Ectodermal cell (in vitro differentiated cells): ENCODE data around the gene ISM2.

Experiments
- H3K27ac ChIP-seq: 2 replicates; pipeline ENCODE4 v1.7.0; 2013; ENCODE audit warnings: mild to moderate bottlenecking, low read depth, low read length; ENCODE audit not compliant: insufficient read depth, poor library complexity, severe bottlenecking
- H3K27me3 ChIP-seq: 2 replicates; pipeline ENCODE4 v1.7.0; 2013; ENCODE audit warnings: mild to moderate bottlenecking, low read length; ENCODE audit not compliant: insufficient read depth, control insufficient read depth, poor library complexity, severe bottlenecking
- H3K36me3 ChIP-seq: one replicate; pipeline ENCODE4 v1.7.0; 2013; ENCODE audit warnings: low read length; ENCODE audit not compliant: control insufficient read depth, insufficient read depth
- H3K4me1 ChIP-seq: one replicate; pipeline ENCODE4 v1.7.0; 2013; ENCODE audit warnings: low read length; ENCODE audit not compliant: control insufficient read depth, insufficient read depth
- H3K4me3 ChIP-seq: 2 replicates; pipeline ENCODE4 v1.7.0; 2013; ENCODE audit warnings: low read depth, low read length, control low read depth; ENCODE audit not compliant: insufficient read depth
- H3K9me3 ChIP-seq: 2 replicates; pipeline ENCODE4 v1.7.0; 2013; ENCODE audit warnings: mild to moderate bottlenecking, low read length, moderate library complexity; ENCODE audit not compliant: control insufficient read depth
- WGBS, 2 experiments: methylation state at CpG; one replicate each; pipeline ENCODE4 v1.1.7; 2013; ENCODE audit warnings: missing lambda C conversion rate in 2 of 2; 5-methylcytosine and 5-hydroxymethylcytosine counted together

The ISM2 gene

GRCh38 chr14:77442196-77442595 lies 56.4 kb downstream of the ISM2 start:
- H3K9me3 ChIP-seq: no peaks in the 10 kb centered on the region
- H3K27me3 ChIP-seq: no peaks in the 10 kb centered on the region
- no peaks in the 10 kb centered on the region for H3K4me1 ChIP-seq
- no peak overlapping the region for H3K4me3 ChIP-seq
- no peak overlapping the region for H3K27ac ChIP-seq
- 93 to 97% methylated on average over 2 of the region's 2 CpGs for WGBS, 2 experiments
- peaks cover 25% of the 10 kb centered on the region for H3K36me3 ChIP-seq

GRCh38 chr14:77439861-77440260 lies 58.8 kb downstream of the ISM2 start:
- Histone ChIP-seq H3K27ac (no peak overlapping the region), H3K36me3 (peaks cover 26% of the 10 kb centered on the region), H3K27me3 (no peaks in the 10 kb centered on the region), H3K4me1 (no peaks in the 10 kb centered on the region), H3K4me3 (no peak overlapping the region), H3K9me3 (no peaks in the 10 kb centered on the region)
- WGBS, 2 experiments: 91 to 96% methylated on average over 4 of the region's 4 CpGs

- Histone ChIP-seq H3K27ac (no peak overlapping the region), H3K36me3 (peaks cover 23% of the 10 kb centered on the region), H3K4me1 (no peaks in the 10 kb centered on the region), H3K4me3 (no peak overlapping the region), H3K27me3 (no peaks in the 10 kb centered on the region), H3K9me3 (no peaks in the 10 kb centered on the region)
- no CpG with 5 or more reads among the region's 1 CpG for WGBS, 2 experiments
These were observed 60.0 kb downstream of the ISM2 start for GRCh38 chr14:77438596-77438995.

- WGBS, 2 experiments: 94 to 96% methylated on average over 3 of the region's 3 CpGs
- Histone ChIP-seq H3K27me3 (no peaks in the 10 kb centered on the region), H3K4me3 (no peak overlapping the region), H3K36me3 (peaks cover 14% of the 10 kb centered on the region), H3K4me1 (no peaks in the 10 kb centered on the region), H3K27ac (no peak overlapping the region), H3K9me3 (no peaks in the 10 kb centered on the region)
These were observed 62.6 kb downstream of the ISM2 start for GRCh38 chr14:77436042-77436441.

- Histone ChIP-seq H3K36me3 (peaks cover 42% of the 10 kb centered on the region), H3K4me3 (no peak overlapping the region), H3K27me3 (no peaks in the 10 kb centered on the region), H3K9me3 (no peaks in the 10 kb centered on the region), H3K4me1 (no peaks in the 10 kb centered on the region), H3K27ac (no peak overlapping the region)
- 93 to 98% methylated on average over 3 of the region's 3 CpGs for WGBS, 2 experiments
These were observed 72.2 kb downstream of the ISM2 start for GRCh38 chr14:77426396-77426795.

GRCh38 chr14:77424862-77425261 lies 73.8 kb downstream of the ISM2 start:
- Histone ChIP-seq H3K4me1 (no peaks in the 10 kb centered on the region), H3K4me3 (no peak overlapping the region), H3K36me3 (peaks cover 42% of the 10 kb centered on the region), H3K27me3 (no peaks in the 10 kb centered on the region), H3K9me3 (no peaks in the 10 kb centered on the region), H3K27ac (no peak overlapping the region)
- WGBS, 2 experiments: 82 to 89% methylated on average over 3 of the region's 3 CpGs
